B cell (primary cell): ENCODE data around the gene ULK4. TPM values are rescaled to one million over a fixed set of nuclear protein-coding genes. Genes with fewer than 3 reads are reported as not detected.

Experiments
- ATAC-seq: fragments of 200-7000 bp; cut with Tn5 transposase; one replicate; pipeline ENCODE4 v1.10.0; 2021; ENCODE audit warnings: low read depth, mild to moderate bottlenecking, moderate number of reproducible peaks, moderate library complexity
- CTCF ChIA-PET: fragments of 350-600 bp; sonication (Branson Sonifier 250); formaldehyde crosslinking; loops from one replicate; lab custom pipeline; 2021; ENCODE audit warnings: antibody characterized with exemption, inconsistent platforms; lab: Charles Lee
- POLR2A ChIA-PET: fragments of 350-600 bp; sonication (Branson Sonifier 250); formaldehyde crosslinking; loops from one replicate; lab custom pipeline; 2021; ENCODE audit warnings: antibody characterized with exemption; lab: Charles Lee
- DNase-seq: peaks from one replicate; pipeline ENCODE4 v3.0.0; 2013
- H2AFZ ChIP-seq: 2 replicates; pipeline ENCODE4 v1.6.1; 2012; ENCODE audit warnings: mild to moderate bottlenecking, low read depth, low read length; ENCODE audit not compliant: insufficient read depth, poor library complexity, severe bottlenecking
- H3K27ac ChIP-seq, 2 donors: 1 replicate in 1 of 2; 2 replicates in 1 of 2; pipeline ENCODE4 v1.5.1; 2012 to 2013; ENCODE audit warnings: low read length in 2 of 2, mild to moderate bottlenecking in 2 of 2, moderate library complexity in 1 of 2
- H3K27me3 ChIP-seq, 4 experiments: fragments of 200-600 bp in 1 of 4; sonication (generic) in 1 of 4; replicated peaks in 1 of 4; 1 replicate in 2 of 4; 2 replicates in 2 of 4; pipeline versions ENCODE4 v1.6.1 to v1.7.0; 2013 to 2016; ENCODE audit warnings: low read length in 3 of 4, mild to moderate bottlenecking in 2 of 4, mixed read lengths in 1 of 4, moderate library complexity in 1 of 4; ENCODE audit not compliant: insufficient read depth in 4 of 4, control insufficient read depth in 3 of 4; ENCODE audit errors: control extremely low read depth in 1 of 4
- H3K36me3 ChIP-seq, 2 experiments: replicated peaks in 1 of 2; 1 replicate in 1 of 2; 2 replicates in 1 of 2; pipeline versions ENCODE4 v1.6.1 to v1.7.1; 2013; ENCODE audit warnings: low read length in 1 of 2; ENCODE audit not compliant: insufficient read depth in 2 of 2, control insufficient read depth in 1 of 2; ENCODE audit errors: control extremely low read depth in 1 of 2, extremely low read depth in 1 of 2
- H3K4me1 ChIP-seq, 2 donors: fragments of 200-600 bp in 1 of 2; sonication (generic) in 1 of 2; 1 replicate in 1 of 2; 2 replicates in 1 of 2; pipeline versions ENCODE4 v1.5.1 to v1.6.1; 2013 to 2017; ENCODE audit warnings: low read length in 2 of 2; ENCODE audit not compliant: control insufficient read depth in 2 of 2, insufficient read depth in 2 of 2
- H3K4me2 ChIP-seq: replicated peaks from 2 replicates; pipeline ENCODE3; 2012; ENCODE audit warnings: mild to moderate bottlenecking, low read depth, low read length; ENCODE audit not compliant: poor library complexity, severe bottlenecking
- H3K4me3 ChIP-seq, 5 experiments: fragments of 200-600 bp in 1 of 5; sonication (generic) in 1 of 5; 1 replicate in 3 of 5; 2 replicates in 2 of 5; pipeline versions ENCODE4 v1.5.1 to v1.7.0; 2011 to 2016; ENCODE audit warnings: low read length in 4 of 5, mild to moderate bottlenecking in 4 of 5, low read depth in 2 of 5, control low read depth in 1 of 5, moderate library complexity in 1 of 5; ENCODE audit not compliant: insufficient read depth in 1 of 5; ENCODE audit errors: control extremely low read depth in 1 of 5, extremely low read depth in 1 of 5
- H3K79me2 ChIP-seq: fragments of 200-600 bp; sonication (generic); one replicate; pipeline ENCODE4 v1.6.0; 2016; ENCODE audit warnings: low read length; ENCODE audit not compliant: control insufficient read depth, insufficient read depth
- H3K9ac ChIP-seq: fragments of 200-600 bp; sonication (generic); 2 replicates; pipeline ENCODE4 v1.6.1; 2017; ENCODE audit warnings: mild to moderate bottlenecking, low read length, moderate library complexity
- H3K9me3 ChIP-seq, 3 donors: one replicate each; pipeline versions ENCODE4 v1.6.1 to v1.7.1; 2013; ENCODE audit warnings: low read length in 2 of 3; ENCODE audit not compliant: control insufficient read depth in 2 of 3, insufficient read depth in 1 of 3; ENCODE audit errors: control extremely low read depth in 1 of 3
- H4K20me1 ChIP-seq: 2 replicates; pipeline ENCODE4 v1.6.0; 2012; ENCODE audit warnings: mild to moderate bottlenecking, low read length; ENCODE audit not compliant: insufficient read depth, control insufficient read depth, poor library complexity, severe bottlenecking
- H3K27ac Mint-ChIP-seq: one replicate; pipeline ENCODE4 v1.8.0; 2021; ENCODE audit warnings: mixed read lengths
- H3K27me3 Mint-ChIP-seq: one replicate; pipeline ENCODE4 v1.8.0; 2021; ENCODE audit warnings: mixed read lengths
- H3K4me1 Mint-ChIP-seq: one replicate; pipeline ENCODE4 v1.8.0; 2021; ENCODE audit warnings: mixed read lengths
- H3K4me3 Mint-ChIP-seq: one replicate; pipeline ENCODE4 v1.8.0; 2021; ENCODE audit warnings: mixed read lengths
- H3K9me3 Mint-ChIP-seq: one replicate; pipeline ENCODE4 v1.8.0; 2022; ENCODE audit warnings: mixed read lengths; ENCODE audit not compliant: insufficient read depth
- CTCF ChIP-seq: fragments of 200-600 bp; IDR thresholded peaks from one replicate; pipeline ENCODE4 v1.8.0; 2022; ENCODE audit warnings: antibody characterized with exemption, mild to moderate bottlenecking
- EZH2 ChIP-seq: IDR thresholded peaks from 2 replicates; pipeline ENCODE4 v1.6.1; 2012; ENCODE audit warnings: borderline replicate concordance, low read depth, mild to moderate bottlenecking, moderate library complexity, low read length; ENCODE audit not compliant: insufficient read depth, poor library complexity, severe bottlenecking
- WGBS: methylation state at CpG from one replicate; pipeline ENCODE4 v1.1.5; 2013; ENCODE audit warnings: missing lambda C conversion rate; ENCODE audit not compliant: insufficient coverage; 5-methylcytosine and 5-hydroxymethylcytosine counted together
- intact Hi-C: fragments of 100-400 bp; cut with micrococcal nuclease; formaldehyde crosslinking; loops from one replicate; pipeline ENCODE4 v1.10.0; 2022
- polyA plus RNA-seq: library from polyadenylated mRNA; depleted of rRNA; stranded (reverse); fragments of >200 nt; gene quantifications from 2 replicates; pipeline ENCODE4 v1.2.3, GENCODE V29; 2012
- total RNA-seq, 2 donors: library from RNA; stranded (reverse); fragments of 120-200 nt in 1 of 2; gene quantifications; 1 replicate in 1 of 2; 2 replicates in 1 of 2; pipeline versions ENCODE4 v1.2.3 to v1.2.4, GENCODE V29; 2013 to 2022

ULK4 gene
- total and polyA plus RNA-seq, 2 donors (not counting 1 experiment from before 2014, with no cell fraction given): 5.2 to 33.7 TPM

- intact Hi-C loops: no loop called here
- H3K27ac Mint-ChIP-seq: no peak overlapping the region
- Histone ChIP-seq H2AFZ (no peak overlapping the region), H3K9me3 (no peaks in the 10 kb centered on the region), H3K9ac (no peak overlapping the region), H3K36me3 (no peaks in the 10 kb centered on the region), H3K4me2 (no peak overlapping the region), H3K79me2 (no peaks in the 10 kb centered on the region), H3K4me3 (no peak overlapping the region), H3K27ac (no peak overlapping the region), H3K27me3 (no peaks in the 10 kb centered on the region), H4K20me1 (no peaks in the 10 kb centered on the region), H3K4me1 (no peaks in the 10 kb centered on the region)
- 94% methylated on average over 9 of the region's 9 CpGs for WGBS
- no peak overlapping the region for H3K4me3 Mint-ChIP-seq
- H3K9me3 Mint-ChIP-seq: no peaks in the 10 kb centered on the region
- TF ChIP-seq CTCF (no peak), EZH2 (no peak)
- DNase-seq (no peak), ATAC-seq (no peak)
- no peaks in the 10 kb centered on the region for H3K27me3 Mint-ChIP-seq
- POLR2A ChIA-PET: no interaction called here
- no peaks in the 10 kb centered on the region for H3K4me1 Mint-ChIP-seq
- CTCF ChIA-PET: no interaction called here
Observed at GRCh38 chr3:41357271-41357670, 604.6 kb downstream of the ULK4 start.

GRCh38 chr3:41356775-41357174, 605.1 kb downstream of the ULK4 start:
- Histone ChIP-seq H3K27ac (no peak overlapping the region), H4K20me1 (no peaks in the 10 kb centered on the region), H3K79me2 (no peaks in the 10 kb centered on the region), H2AFZ (no peak overlapping the region), H3K27me3 (no peaks in the 10 kb centered on the region), H3K9ac (no peak overlapping the region), H3K4me2 (no peak overlapping the region), H3K4me3 (no peak overlapping the region), H3K4me1 (no peaks in the 10 kb centered on the region), H3K9me3 (no peaks in the 10 kb centered on the region), H3K36me3 (no peaks in the 10 kb centered on the region)
- Mint-ChIP-seq H3K27me3 (no peaks in the 10 kb centered on the region), H3K27ac (no peak overlapping the region), H3K4me3 (no peak overlapping the region), H3K4me1 (no peaks in the 10 kb centered on the region), H3K9me3 (no peaks in the 10 kb centered on the region)
- CTCF ChIA-PET: no interaction called here
- ATAC-seq (no peak), DNase-seq (no peak)
- POLR2A ChIA-PET: no interaction called here
- WGBS: no CpG with 5 or more reads among the region's 2 CpGs
- intact Hi-C loops: no loop called here
- TF ChIP-seq EZH2 (no peak), CTCF (no peak)
